ENCODE results near the gene SHPK. TPM values are rescaled to one million over a fixed set of nuclear protein-coding genes. Genes with fewer than 3 reads are reported as not detected.

Gene SHPK
- polyA plus RNA-seq, 2 of the 4 experiments (the other 2 are of a cell fraction): 10.7 to 11.2 TPM

DNA sequence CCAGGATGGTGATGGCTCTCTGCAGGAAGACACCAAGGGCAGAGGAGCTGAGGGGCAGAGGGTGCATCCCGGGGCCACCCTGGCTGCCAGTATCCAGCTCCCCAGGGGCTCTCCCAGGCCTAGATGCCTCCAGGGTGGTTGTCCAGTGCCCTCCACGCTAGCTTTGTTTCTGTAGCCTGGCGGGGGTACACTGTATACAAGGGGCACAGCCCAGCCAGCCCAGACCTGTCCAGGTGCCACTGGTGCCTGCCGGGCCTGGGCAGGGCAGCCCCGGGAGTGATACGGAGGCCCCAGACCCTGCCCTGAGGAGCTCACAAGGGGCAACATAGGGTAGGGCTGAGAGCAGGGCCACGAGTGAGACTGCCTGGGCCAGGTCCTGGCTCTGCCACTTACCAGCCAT, 63.8 kb downstream of the SHPK start:
- ChIA-PET CTCF (interaction anchor here (1.4 to 2.7 kb wide), 2 partner anchors 523 to 524 kb away, joined by 4 to 9 read pairs; no protein-coding TSS in a partner anchor), POLR2A (no interaction called here)
- no peak for FAIRE-seq

More for the DNA sequence above, 63.8 kb downstream of the SHPK start:
- WGBS (ENCODE audit: missing lambda C conversion rate): 92% methylated on average over 6 of the region's 7 CpGs
- Histone ChIP-seq H3K9me3 (no peaks in the 10 kb centered on the region), H3K4me3 (no peak overlapping the region), H3K4me2 (no peak overlapping the region), H3K27ac (no peak overlapping the region), H3K4me1 (peaks cover 15% of the 10 kb centered on the region; the same call in 2 of the 3 replicates)
- TF ChIP-seq, protein P1, sequence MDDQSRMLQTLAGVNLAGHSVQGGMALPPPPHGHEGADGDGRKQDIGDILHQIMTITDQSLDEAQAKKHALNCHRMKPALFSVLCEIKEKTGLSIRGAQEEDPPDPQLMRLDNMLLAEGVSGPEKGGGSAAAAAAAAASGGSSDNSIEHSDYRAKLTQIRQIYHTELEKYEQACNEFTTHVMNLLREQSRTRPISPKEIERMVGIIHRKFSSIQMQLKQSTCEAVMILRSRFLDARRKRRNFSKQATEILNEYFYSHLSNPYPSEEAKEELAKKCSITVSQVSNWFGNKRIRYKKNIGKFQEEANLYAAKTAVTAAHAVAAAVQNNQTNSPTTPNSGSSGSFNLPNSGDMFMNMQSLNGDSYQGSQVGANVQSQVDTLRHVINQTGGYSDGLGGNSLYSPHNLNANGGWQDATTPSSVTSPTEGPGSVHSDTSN (IDR thresholded peaks at IDR 0.05): no peak
- TF ChIP-seq EP300 (IDR thresholded peaks at IDR 0.05) (no peak), BHLHE40 (IDR thresholded peaks at IDR 0.05; ENCODE audit: low read depth, low read length) (no peak), HMGXB4 (CRISPR knock-in tag; IDR thresholded peaks at IDR 0.05; ENCODE audit: borderline replicate concordance) (no peak), REST (IDR thresholded peaks at IDR 0.05) (no peak), MAZ (IDR thresholded peaks at IDR 0.05; ENCODE audit: borderline replicate concordance, low read depth, low read length) (no peak), MYC (IDR thresholded peaks at IDR 0.05; ENCODE audit: borderline replicate concordance, low read length) (no peak), HDAC2 (IDR thresholded peaks at IDR 0.05) (no peak), ZC3H11A (IDR thresholded peaks at IDR 0.05) (no peak), CTCF (IDR thresholded peaks at IDR 0.05) (no peak)
- ATAC-seq (no peak; a peak in 1 of 6 replicates), DNase-seq (ENCODE audit: low read depth in 1 of 2, low spot score in 1 of 2) (no peak)

Measured in A549 (cell line).